ENCODE data around the gene ATP13A4.

The ATP13A4 gene

GRCh38 chr3:193515966-193516365, 38.7 kb downstream of the ATP13A4 start:
- TF ChIP-seq CTCF (IDR thresholded peaks at IDR 0.05; ENCODE audit: low read depth, low read length, missing control alignments) = no peak
- in situ Hi-C loops (cut with HindIII; ENCODE audit: low sequenced_read_pairs) = no loop called here
- no peak for DNase-seq (ENCODE audit: low read depth)
- no peak overlapping the region for H3K4me3 ChIP-seq (ENCODE audit: low read depth, low read length)

DNA sequence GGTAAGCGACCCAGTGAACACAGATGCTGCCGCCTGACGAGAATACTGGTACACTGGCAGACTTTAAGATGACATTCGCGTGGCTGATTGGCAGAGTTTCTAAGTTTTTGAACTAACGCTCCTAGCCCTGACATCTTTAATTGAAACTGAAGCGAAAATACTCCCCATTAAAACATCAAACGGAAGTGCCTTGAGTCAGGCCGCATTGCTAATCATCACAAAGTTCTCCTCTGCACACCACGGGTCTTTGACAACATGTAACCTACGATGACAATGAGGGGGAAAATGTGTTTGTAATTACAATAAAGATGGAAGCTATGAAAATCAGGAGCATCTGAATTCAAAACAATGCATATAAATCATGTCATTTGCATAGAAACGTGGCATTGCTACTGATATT, 44.5 kb downstream of the ATP13A4 start:
- no peak overlapping the region for H3K4me3 ChIP-seq (ENCODE audit: low read depth, low read length)
- no peak for DNase-seq (ENCODE audit: low read depth)
- in situ Hi-C loops (cut with HindIII; ENCODE audit: low sequenced_read_pairs) = loop anchor here (5.0 kb wide), 1 partner anchor 33 kb away; no protein-coding TSS in a partner anchor
- no peak for TF ChIP-seq CTCF (IDR thresholded peaks at IDR 0.05; ENCODE audit: low read depth, low read length, missing control alignments)

DNA sequence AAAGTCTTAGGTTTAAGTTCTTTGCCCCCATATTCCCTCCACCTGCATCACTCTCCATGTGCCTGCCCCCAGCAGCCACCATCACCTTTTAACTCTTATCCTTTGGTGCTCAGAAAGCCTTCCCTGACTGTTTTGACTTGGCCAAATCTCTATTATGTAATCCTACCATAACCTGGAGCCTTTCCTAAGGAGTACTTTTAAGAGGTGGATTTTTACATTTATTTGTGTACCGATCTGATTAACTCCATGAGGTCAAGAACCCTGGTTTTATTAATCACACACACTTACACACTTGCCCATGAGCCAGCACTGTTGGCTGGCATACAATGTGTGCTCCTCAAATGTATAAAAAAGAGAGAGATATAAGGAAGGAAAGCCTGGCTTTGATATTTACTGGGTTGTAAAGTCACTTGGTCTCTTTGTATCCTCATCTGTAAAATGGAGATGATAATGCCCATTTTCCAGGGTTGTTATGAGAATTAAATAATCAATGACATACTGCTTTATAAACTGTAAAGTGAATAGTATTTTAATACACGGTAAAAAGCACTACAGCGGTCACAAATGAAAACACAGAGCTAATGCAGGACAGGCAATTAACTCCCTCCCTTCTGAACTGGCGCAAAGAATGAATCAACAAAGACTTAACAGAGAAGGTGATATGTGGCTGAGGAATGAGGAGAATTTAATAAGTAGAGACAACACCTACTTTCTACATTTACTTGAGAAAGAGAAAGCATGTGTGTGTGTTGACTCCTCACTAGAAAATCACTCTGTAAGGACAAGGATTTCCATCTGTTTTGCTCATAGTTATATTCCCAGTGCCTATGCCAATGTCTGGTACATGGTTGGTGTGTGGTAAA, 45.4 kb downstream of the ATP13A4 start:
- no peak overlapping the region for H3K4me3 ChIP-seq (ENCODE audit: low read depth, low read length)
- no peak for DNase-seq (ENCODE audit: low read depth)
- in situ Hi-C loops (cut with HindIII; ENCODE audit: low sequenced_read_pairs) = no loop called here
- no peak for TF ChIP-seq CTCF (IDR thresholded peaks at IDR 0.05; ENCODE audit: low read depth, low read length, missing control alignments)

DNA sequence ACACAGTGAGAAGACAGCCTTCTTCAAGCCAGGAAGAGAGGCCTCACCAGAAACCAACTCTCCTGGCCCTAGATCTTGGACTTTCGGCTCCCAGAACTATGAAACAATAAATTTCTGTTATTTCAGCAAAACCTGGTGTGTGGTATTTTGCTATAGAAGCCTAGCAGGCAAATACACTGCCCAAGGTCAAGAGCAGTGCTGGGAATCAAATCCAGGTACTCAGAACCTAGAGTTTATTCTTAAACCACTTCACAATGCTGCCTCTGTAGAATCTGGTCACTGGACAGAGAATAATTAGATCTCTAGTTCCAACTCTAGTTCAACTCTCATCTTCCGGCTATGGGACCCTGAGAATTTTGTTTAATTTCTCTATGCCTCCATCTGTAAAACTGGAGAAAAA, 46.6 kb downstream of the ATP13A4 start:
- in situ Hi-C loops (cut with HindIII; ENCODE audit: low sequenced_read_pairs) = no loop called here
- TF ChIP-seq CTCF (IDR thresholded peaks at IDR 0.05; ENCODE audit: low read depth, low read length, missing control alignments) = no peak
- no peak for DNase-seq (ENCODE audit: low read depth)
- no peak overlapping the region for H3K4me3 ChIP-seq (ENCODE audit: low read depth, low read length)

GRCh38 chr3:193507566-193507965, 47.1 kb downstream of the ATP13A4 start:
- in situ Hi-C loops (cut with HindIII; ENCODE audit: low sequenced_read_pairs) = no loop called here
- H3K4me3 ChIP-seq (ENCODE audit: low read depth, low read length) = no peak overlapping the region
- DNase-seq (ENCODE audit: low read depth) = no peak
- TF ChIP-seq CTCF (IDR thresholded peaks at IDR 0.05; ENCODE audit: low read depth, low read length, missing control alignments) = no peak

GRCh38 chr3:193506921-193507320, 47.8 kb downstream of the ATP13A4 start:
- TF ChIP-seq CTCF (IDR thresholded peaks at IDR 0.05; ENCODE audit: low read depth, low read length, missing control alignments) = no peak
- in situ Hi-C loops (cut with HindIII; ENCODE audit: low sequenced_read_pairs) = no loop called here
- H3K4me3 ChIP-seq (ENCODE audit: low read depth, low read length) = no peak overlapping the region
- DNase-seq (ENCODE audit: low read depth) = no peak

Data from astrocyte of the cerebellum (primary cell).